WERI-Rb-1 (cell line): ENCODE results near the gene TPRN.

Source experiments
- DNase-seq: peaks from one replicate; pipeline ENCODE4 v3.0.0-alpha.2; 2020
- H3K27ac ChIP-seq: fragments of 250-450 bp; sonication (Bioruptor Pico); 2 replicates; pipeline ENCODE4 v1.5.1; 2020; ENCODE audit warnings: mild to moderate bottlenecking, moderate library complexity
- H3K27me3 ChIP-seq: fragments of 250-450 bp; sonication (Bioruptor Pico); 2 replicates; pipeline ENCODE4 v1.5.1; 2021; ENCODE audit warnings: mild to moderate bottlenecking, low read depth, moderate library complexity; ENCODE audit not compliant: insufficient read depth, severe bottlenecking
- H3K36me3 ChIP-seq: fragments of 250-450 bp; sonication (Bioruptor Pico); 2 replicates; pipeline ENCODE4 v1.5.1; 2020; ENCODE audit warnings: mild to moderate bottlenecking, moderate library complexity
- H3K4me3 ChIP-seq: 2 replicates; pipeline ENCODE4 v1.5.1; 2011; ENCODE audit warnings: low read depth, mild to moderate bottlenecking, control low read depth, low read length
- H3K9me3 ChIP-seq: fragments of 250-450 bp; sonication (Bioruptor Pico); 2 replicates; pipeline ENCODE4 v1.5.1; 2021; ENCODE audit warnings: mild to moderate bottlenecking, moderate library complexity; ENCODE audit not compliant: severe bottlenecking
- TF ChIP-seq, protein P1 (sequence below): IDR thresholded peaks from 2 replicates; pipeline ENCODE4 v1.5.1; 2011; ENCODE audit warnings: low read depth, mild to moderate bottlenecking, control low read depth, inconsistent platforms, low read length

The TPRN gene

DNA sequence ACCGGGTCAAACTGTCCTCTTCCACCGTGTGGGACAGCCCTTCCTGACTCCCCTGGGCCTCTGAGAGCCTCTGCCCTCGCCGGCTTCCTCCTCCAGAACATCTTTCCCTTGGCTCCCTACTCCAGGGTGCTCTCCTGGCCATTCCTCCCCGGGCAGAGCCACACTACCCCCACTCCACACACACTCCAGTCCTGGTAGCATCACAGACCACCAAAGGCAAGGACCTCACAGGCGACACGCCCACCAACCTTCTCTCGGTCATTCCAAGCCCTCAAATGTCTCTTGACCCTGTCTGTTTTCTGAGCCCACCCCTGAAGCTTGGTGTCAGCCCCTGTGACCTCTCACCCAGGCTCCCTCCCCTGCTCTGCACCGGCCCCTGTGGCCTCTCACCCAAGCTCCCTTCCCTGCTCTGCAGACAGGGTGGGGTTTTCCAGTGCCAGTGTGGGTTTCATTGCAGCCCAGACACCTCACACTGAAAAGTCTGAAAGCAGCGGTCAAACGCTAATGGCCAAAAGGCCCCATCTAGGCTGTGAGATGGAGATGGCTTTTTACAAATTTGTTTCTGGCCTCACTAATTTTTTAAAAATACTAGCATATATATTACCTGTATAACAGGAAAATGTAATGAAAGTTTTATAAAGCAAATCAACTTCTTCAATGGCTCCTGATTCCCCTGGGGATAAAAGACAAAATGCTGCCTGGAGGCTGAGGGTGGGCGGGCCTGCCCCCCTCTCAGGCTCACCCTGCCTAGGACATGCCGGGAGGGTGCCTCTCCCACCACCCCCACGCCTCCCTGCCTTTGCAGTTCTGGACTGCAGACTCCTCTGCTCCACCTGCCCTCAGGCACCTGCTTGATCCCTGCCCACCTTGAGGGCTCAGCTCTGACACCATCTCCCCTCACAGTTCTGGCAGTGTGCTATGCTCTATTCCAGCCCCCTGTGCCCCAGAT is 41.2 kb downstream of the TPRN start:
- Histone ChIP-seq H3K27me3 (no peaks in the 10 kb centered on the region), H3K27ac (no peak overlapping the region), H3K9me3 (no peaks in the 10 kb centered on the region)

DNA sequence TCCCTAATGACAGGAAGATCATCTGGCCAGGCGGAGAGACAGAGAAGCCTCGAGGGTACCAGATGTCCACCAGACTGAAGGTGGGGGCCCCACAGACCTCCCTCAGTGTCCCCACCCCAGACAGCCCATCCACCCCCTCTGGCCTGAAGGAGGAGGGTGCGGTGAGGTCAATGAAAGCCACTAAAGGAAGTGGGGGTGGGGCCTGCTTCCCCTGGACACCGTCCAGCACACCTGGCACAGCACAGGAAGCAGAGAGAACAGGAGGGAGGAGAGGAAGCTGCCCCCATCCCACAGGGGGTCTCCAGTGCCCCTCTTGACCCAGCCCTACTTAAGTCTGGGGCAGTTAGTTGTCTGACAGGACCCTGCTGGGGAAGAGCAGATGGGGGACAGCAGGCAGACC is 41.9 kb downstream of the TPRN start:
- peak overlapping the region; percentile 19; the same call in 1 of the 2 replicates for H3K27ac ChIP-seq
- H3K36me3 ChIP-seq: no peaks in the 10 kb centered on the region
- no peak overlapping the region for H3K4me3 ChIP-seq
- DNase-seq: no peak
- no peaks in the 10 kb centered on the region for H3K27me3 ChIP-seq
- H3K9me3 ChIP-seq: no peaks in the 10 kb centered on the region
- TF ChIP-seq, protein P1, sequence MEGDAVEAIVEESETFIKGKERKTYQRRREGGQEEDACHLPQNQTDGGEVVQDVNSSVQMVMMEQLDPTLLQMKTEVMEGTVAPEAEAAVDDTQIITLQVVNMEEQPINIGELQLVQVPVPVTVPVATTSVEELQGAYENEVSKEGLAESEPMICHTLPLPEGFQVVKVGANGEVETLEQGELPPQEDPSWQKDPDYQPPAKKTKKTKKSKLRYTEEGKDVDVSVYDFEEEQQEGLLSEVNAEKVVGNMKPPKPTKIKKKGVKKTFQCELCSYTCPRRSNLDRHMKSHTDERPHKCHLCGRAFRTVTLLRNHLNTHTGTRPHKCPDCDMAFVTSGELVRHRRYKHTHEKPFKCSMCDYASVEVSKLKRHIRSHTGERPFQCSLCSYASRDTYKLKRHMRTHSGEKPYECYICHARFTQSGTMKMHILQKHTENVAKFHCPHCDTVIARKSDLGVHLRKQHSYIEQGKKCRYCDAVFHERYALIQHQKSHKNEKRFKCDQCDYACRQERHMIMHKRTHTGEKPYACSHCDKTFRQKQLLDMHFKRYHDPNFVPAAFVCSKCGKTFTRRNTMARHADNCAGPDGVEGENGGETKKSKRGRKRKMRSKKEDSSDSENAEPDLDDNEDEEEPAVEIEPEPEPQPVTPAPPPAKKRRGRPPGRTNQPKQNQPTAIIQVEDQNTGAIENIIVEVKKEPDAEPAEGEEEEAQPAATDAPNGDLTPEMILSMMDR: no peak

More for the DNA sequence above, 41.2 kb downstream of the TPRN start:
- DNase-seq: no peak
- TF ChIP-seq, protein P1: no peak
- Histone ChIP-seq H3K36me3 (no peaks in the 10 kb centered on the region), H3K4me3 (no peak overlapping the region)

DNA sequence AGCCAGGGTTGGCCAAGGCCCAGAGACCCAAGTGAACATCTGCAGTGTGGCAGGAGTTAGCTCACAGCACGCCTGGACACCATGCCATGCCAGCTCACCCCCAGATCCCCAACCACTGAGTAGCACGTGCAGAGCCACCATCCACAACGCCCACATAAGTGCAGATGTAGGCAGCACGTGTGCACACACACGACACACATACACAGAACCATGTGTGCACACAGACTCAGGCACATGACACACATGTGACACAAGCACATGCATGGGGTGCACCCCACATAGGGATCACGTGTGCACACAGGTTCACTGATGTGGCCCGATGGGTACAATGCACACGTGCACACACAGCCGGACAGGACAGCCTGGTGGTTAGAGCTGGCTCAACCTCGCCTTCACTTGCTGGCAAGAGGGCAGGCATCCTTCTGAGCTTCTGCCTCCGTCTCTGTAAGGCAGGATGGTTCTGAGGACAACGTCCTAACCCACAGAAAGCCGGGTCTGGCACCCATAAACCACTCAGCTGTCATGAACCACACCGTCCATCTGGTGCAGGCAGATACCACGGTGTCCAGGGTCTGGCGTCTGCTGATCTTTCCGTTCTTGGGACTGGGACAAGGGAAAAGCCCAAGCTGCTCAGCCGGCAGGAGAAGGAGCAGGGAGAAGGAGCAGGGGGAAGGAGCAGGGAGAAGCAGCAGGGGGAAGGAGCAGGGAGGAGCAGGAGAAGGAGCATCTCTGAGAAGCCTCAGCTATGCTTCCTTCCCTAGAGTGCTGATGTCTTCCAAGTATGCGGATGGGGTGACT is 42.7 kb downstream of the TPRN start:
- no peaks in the 10 kb centered on the region for H3K9me3 ChIP-seq
- no peak overlapping the region for H3K4me3 ChIP-seq
- DNase-seq: peak; percentile 67
- TF ChIP-seq, protein P1: no peak
- H3K36me3 ChIP-seq: no peaks in the 10 kb centered on the region
- peak overlapping the region; percentile 55 for H3K27ac ChIP-seq
- H3K27me3 ChIP-seq: no peaks in the 10 kb centered on the region

DNA sequence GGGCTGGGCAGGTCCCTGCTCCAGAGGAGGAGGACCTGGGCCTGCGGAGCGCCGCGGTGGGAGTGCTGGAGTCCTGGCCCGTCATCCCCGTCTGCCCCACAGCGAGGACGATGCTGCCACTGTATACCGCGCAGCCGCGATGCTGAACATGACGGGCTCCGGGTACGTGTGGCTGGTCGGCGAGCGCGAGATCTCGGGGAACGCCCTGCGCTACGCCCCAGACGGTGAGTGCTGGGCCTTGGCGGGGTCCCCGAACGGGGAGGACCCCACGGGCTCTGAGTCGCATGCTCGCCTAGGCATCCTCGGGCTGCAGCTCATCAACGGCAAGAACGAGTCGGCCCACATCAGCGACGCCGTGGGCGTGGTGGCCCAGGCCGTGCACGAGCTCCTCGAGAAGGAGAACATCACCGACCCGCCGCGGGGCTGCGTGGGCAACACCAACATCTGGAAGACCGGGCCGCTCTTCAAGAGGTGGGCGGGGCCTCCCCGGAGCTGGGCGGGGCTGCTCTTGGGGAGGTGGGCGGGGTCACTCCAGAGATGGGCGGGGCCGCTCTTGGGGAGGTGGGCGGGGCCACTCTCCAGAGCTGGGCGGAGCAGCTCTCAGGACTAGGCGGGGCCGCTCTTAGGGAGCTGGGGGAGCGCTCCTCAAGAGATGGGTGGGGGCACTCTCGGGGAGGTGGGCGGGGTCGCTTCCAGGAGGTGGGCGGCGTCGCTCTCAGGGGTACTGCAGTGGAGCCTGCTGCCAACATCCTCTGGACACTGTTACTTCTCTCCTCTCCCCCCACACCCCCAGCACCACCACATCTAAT is 43.8 kb downstream of the TPRN start:
- no peak overlapping the region for H3K4me3 ChIP-seq
- no peaks in the 10 kb centered on the region for H3K9me3 ChIP-seq
- H3K27me3 ChIP-seq: no peaks in the 10 kb centered on the region
- no peak overlapping the region for H3K27ac ChIP-seq
- H3K36me3 ChIP-seq: no peaks in the 10 kb centered on the region
- no peak for DNase-seq
- TF ChIP-seq, protein P1: no peak

- Histone ChIP-seq H3K36me3 (no peaks in the 10 kb centered on the region), H3K9me3 (no peaks in the 10 kb centered on the region), H3K4me3 (no peak overlapping the region), H3K27ac (no peak overlapping the region), H3K27me3 (no peaks in the 10 kb centered on the region)
- TF ChIP-seq, protein P1: no peak
- no peak for DNase-seq
Measured at GRCh38 chr9:137152844-137153405, 47.6 kb downstream of the TPRN start.
